Superior temporal gyrus (tissue), 1 donor: ENCODE data around the gene C1QA.
A peak's percentile ranks its signal among the peaks of the same experiment; 100 is the strongest.
"Not testable (repeated sequence)": the region's sequence is repeated elsewhere in the genome, so short reads cannot be mapped to it uniquely, and the experiment has no call there.

Experiments
- DNase-seq: peaks from one replicate; pipeline ENCODE4 v3.0.0-alpha.2; 2016; ENCODE audit errors: extremely low spot score

The C1QA gene

DNA sequence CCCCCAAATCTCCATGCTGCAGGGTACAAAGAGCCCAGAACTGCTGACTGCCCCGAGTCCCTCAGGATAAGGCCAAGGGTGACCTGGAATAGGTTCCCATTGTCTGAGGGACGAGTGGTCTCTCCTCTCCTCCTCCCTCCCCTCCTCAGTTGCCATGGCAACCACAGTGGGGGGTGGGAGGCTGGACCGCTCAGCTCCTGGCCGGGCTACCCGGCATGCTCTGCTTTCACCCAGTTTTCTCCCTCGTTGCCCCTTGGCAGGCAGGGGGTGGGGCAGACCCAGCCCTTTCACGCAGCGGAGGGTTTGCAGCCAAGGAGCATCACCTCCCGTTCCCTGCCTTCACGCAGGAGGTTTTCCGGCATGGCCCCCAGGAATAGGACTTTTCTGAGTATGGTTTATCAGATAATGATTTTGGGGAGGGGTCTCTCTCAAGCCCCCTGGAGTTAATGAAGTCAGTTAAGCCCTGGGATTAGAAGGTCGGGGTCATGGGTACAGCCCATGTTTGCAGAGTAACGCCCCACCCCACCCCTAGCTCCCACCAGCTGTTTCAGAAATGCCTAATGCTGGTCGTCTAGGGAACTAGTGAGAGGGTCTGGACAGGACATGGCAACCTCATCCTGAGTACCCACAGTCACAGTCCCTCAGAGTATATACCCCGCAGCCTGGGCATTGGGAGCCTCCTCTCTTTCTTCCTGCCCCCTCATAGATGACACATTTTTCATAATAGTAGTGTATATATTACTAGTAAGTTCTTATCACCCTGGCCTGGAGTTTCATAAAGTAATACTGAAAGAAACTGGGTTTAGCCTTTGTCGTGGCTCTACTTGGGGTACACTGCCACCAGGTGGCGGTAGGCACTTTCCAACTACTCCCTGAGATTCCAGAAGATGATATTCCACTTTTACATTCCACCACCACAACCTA lies 37.3 kb downstream of the C1QA start:
- DNase-seq: peak; percentile 84

- no peak for DNase-seq
Observed at GRCh38 chr1:22674410-22674749, 38.0 kb downstream of the C1QA start.

GRCh38 chr1:22676151-22676550 lies 39.7 kb downstream of the C1QA start:
- not testable (repeated sequence) for DNase-seq

- DNase-seq: no peak
Observed at GRCh38 chr1:22676916-22677583, 40.6 kb downstream of the C1QA start.

- DNase-seq: no peak
Observed at GRCh38 chr1:22677931-22678896, 41.8 kb downstream of the C1QA start.

DNA sequence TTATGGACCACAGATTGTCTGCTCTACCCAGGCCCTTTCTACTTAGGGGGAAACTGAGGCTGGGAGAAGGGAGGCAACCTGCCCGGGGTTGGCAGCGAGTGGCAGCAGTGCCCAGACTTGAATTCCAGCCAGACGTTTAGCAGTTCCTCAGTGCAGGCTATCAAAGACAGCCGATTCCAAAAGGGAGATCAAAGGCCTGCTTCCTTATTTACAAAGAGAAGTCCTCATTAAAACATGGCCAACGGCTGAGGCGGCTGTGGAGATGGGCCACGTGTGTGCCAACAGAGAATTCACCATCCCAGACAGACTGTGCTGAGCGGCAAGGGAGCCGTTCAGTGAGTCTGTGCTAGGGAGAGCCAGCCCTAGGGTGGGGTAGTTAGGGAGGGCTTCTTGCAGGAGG lies 44.3 kb downstream of the C1QA start:
- no peak for DNase-seq

DNA sequence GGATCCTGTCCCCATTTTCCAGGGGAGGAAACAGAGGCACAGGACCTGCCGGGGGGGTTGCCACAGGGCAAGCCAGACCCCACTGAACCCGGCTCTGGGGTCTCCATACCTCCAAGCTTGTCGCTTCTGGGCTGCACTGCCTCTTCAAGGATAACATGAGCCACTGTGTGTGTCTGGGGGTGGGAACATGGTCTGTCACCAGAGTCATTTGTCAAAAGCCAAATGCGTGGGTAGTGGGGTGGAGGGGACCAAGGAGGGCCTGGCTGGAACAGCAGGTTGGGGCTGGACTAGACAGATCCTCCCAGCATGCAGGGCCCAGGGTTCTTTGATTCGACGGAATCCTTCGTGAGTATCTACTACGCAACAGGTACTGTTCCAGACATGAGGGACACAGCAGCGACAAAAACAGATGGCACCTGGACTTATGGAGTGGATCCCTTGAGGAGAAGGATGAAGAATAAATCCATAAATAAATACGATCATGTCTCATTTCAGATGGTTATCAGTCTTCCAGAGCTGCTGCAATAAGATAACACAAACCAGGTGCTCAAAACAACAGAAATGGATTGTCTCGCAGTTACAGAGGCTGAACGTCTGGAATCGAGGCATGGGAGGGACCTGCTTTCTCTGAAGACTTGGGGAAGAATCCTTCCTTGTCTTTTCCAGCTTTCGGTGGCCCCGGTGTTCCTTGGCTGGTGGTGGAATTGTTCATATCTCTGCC lies 45.3 kb downstream of the C1QA start:
- no peak for DNase-seq

- DNase-seq: no peak
Observed at GRCh38 chr1:22683547-22683946, 47.1 kb downstream of the C1QA start.

- no peak for DNase-seq
Observed at GRCh38 chr1:22685591-22686059, 49.2 kb downstream of the C1QA start.

GRCh38 chr1:22687191-22687590 lies 50.8 kb downstream of the C1QA start:
- DNase-seq: no peak

DNA sequence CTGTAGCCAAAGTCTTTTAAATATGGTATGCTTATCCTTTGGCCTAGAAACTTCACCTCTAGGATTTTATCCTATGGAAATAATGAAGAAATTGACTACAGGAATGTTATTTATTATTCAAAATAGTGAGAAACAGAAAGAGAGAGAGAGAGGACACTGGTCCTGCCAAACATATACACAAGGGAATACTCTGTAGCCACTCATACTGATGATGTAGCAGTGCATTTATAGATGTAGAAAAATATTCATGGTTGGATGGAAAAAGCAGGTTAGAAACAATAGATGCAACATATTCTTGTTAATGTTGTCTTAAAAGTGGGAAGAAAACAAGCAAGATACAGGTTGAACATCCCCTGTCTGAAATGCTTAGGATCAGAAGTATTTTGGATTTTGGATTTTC lies 52.0 kb downstream of the C1QA start:
- no peak for DNase-seq
